ENCODE measurements around the gene S100A3.
"Not testable (repeated sequence)": the region's sequence is repeated elsewhere in the genome, so short reads cannot be mapped to it uniquely, and the experiment has no call there.

The S100A3 gene

DNA sequence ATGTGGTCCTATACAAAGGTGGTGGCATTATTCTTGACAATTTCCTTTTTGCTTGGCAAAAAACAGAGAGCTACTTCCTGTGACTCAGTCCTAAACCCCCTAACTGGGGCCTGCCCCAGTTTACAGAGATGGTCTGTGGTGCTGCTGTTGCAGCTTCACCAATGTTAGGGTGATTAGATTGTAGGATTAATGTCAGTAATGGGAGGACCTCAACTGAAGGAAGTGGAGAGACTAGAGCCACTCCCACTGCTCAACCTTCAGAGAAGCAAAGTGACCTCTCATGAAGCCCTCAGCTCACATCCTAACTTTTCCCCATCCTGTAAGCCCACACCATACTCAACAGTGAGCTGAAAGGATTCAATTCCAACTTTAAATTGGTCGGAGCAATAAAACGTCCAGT, 16.9 kb downstream of the S100A3 start:
- Mint-ChIP-seq H3K4me1 (ENCODE audit: low read depth) (peaks cover 63% of the 10 kb centered on the region), H3K27ac (peak overlapping the region; percentile 91), H3K27me3 (no peaks in the 10 kb centered on the region), H3K36me3 (ENCODE audit: low read depth) (peaks cover 54% of the 10 kb centered on the region), H3K4me3 (peak overlapping the region; percentile 95), H3K9me3 (no peaks in the 10 kb centered on the region)
- intact Hi-C loops (cut with micrococcal nuclease), result no loop called here

GRCh38 chr1:153531638-153532037, 17.4 kb downstream of the S100A3 start:
- Mint-ChIP-seq H3K4me3 (no peak overlapping the region), H3K36me3 (ENCODE audit: low read depth) (peaks cover 56% of the 10 kb centered on the region), H3K27ac (no peak overlapping the region), H3K4me1 (ENCODE audit: low read depth) (peaks cover 63% of the 10 kb centered on the region), H3K9me3 (no peaks in the 10 kb centered on the region), H3K27me3 (no peaks in the 10 kb centered on the region)
- intact Hi-C loops (cut with micrococcal nuclease), result no loop called here

DNA sequence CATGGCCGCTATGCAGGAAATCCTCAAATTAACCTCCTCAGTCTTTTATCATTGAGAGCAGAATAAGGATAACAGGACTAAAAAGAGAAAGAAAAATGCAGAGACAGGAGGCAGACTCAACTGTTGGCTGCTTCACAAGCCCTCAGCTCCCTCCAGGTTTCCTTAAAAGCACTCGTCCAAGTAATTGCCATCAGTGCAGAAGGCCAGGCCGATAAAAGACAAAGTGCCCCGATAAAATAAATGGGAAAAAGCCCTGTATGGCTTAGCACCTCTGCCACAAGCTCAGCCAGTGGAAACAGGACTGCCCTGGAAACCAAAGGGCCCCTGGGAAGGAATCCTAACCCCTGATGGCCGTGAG, 21.4 kb downstream of the S100A3 start:
- H3K27ac Mint-ChIP-seq, result no peak overlapping the region
- H3K36me3 Mint-ChIP-seq (ENCODE audit: low read depth), result peaks cover 19% of the 10 kb centered on the region
- H3K27me3 Mint-ChIP-seq, result no peaks in the 10 kb centered on the region
- no peaks in the 10 kb centered on the region for H3K9me3 Mint-ChIP-seq
- intact Hi-C loops (cut with micrococcal nuclease), result no loop called here
- no peak overlapping the region for H3K4me3 Mint-ChIP-seq
- H3K4me1 Mint-ChIP-seq (ENCODE audit: low read depth), result peaks cover 46% of the 10 kb centered on the region

DNA sequence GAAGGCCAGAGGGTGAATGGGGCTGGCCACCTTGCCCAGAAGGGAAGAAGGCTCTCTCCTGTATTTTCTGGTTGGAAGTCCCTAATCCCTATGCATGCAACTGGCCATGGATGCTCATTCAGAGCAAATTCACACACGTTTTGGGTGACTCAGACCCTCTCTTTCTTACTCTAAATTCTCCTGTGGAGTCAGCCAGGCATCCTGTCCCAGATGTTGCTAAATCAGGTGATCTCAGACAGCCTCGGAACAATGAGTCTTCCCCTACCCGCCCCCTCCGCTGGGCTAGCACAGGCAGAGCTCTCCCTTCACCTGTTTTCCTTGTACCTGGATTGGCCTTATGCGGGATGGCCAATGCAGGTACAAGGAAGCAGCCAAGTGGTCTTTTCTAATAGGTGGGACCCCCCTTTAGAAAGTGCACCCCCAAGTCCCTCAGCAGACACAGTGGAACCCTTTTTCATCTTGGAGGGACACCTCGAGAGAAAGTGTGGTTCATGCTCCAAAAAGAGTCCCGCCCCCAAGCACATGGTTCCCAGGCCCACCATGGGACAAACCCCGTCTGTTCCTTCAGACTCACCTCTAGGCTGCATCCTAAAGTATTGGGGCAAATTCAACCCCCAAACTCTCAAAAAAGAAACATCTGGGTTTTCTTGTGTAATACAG, 21.9 kb downstream of the S100A3 start:
- intact Hi-C loops (cut with micrococcal nuclease), result no loop called here
- peaks cover 19% of the 10 kb centered on the region for H3K36me3 Mint-ChIP-seq (ENCODE audit: low read depth)
- H3K4me1 Mint-ChIP-seq (ENCODE audit: low read depth), result peaks cover 46% of the 10 kb centered on the region
- H3K27me3 Mint-ChIP-seq, result no peaks in the 10 kb centered on the region
- H3K4me3 Mint-ChIP-seq, result no peak overlapping the region
- H3K9me3 Mint-ChIP-seq, result no peaks in the 10 kb centered on the region
- H3K27ac Mint-ChIP-seq, result peak overlapping the region; percentile 39

- H3K27me3 Mint-ChIP-seq, result no peaks in the 10 kb centered on the region
- H3K27ac Mint-ChIP-seq, result peak overlapping the region; percentile 9
- H3K9me3 Mint-ChIP-seq, result no peaks in the 10 kb centered on the region
- intact Hi-C loops (cut with micrococcal nuclease), result no loop called here
- H3K4me1 Mint-ChIP-seq (ENCODE audit: low read depth), result peaks cover 45% of the 10 kb centered on the region
- H3K36me3 Mint-ChIP-seq (ENCODE audit: low read depth), result peaks cover 19% of the 10 kb centered on the region
- H3K4me3 Mint-ChIP-seq, result no peak overlapping the region
Observed at GRCh38 chr1:153526132-153526543, 22.9 kb downstream of the S100A3 start.

- intact Hi-C loops (cut with micrococcal nuclease), result no loop called here
- no peaks in the 10 kb centered on the region for H3K9me3 Mint-ChIP-seq
- H3K4me3 Mint-ChIP-seq, result no peak overlapping the region
- no peaks in the 10 kb centered on the region for H3K27me3 Mint-ChIP-seq
- H3K36me3 Mint-ChIP-seq (ENCODE audit: low read depth), result peaks cover 19% of the 10 kb centered on the region
- H3K4me1 Mint-ChIP-seq (ENCODE audit: low read depth), result peaks cover 48% of the 10 kb centered on the region
- H3K27ac Mint-ChIP-seq, result peak overlapping the region; percentile 9
Observed at GRCh38 chr1:153525088-153525728, 23.9 kb downstream of the S100A3 start.

- H3K4me3 Mint-ChIP-seq, H3K27ac Mint-ChIP-seq: not testable (repeated sequence)
Observed at GRCh38 chr1:153522353-153523048, 26.6 kb downstream of the S100A3 start.

DNA sequence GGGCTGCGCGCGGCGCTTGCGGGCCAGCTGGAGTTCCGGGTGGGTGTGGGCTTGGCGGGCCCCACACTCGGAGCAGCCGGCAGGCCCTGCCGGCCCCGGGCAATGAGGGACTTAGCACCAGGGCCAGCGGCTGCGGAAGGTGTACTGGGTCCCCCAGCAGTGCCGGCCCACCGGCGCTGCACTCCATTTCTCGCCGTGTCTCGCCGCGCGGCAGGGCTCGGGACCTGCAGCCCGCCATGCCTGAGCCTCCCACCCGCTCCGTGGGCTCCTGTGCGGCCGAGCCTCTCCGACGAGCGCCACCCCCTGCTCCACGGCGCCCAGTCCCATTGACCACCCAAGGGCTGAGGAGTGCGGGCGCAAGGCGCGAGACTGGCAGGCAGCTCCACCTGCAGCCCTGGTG, 27.2 kb downstream of the S100A3 start:
- H3K9me3 Mint-ChIP-seq; intact Hi-C loops (cut with micrococcal nuclease); H3K27me3 Mint-ChIP-seq; H3K4me3 Mint-ChIP-seq; H3K27ac Mint-ChIP-seq; H3K36me3 Mint-ChIP-seq (ENCODE audit: low read depth): not testable (repeated sequence)
- H3K4me1 Mint-ChIP-seq (ENCODE audit: low read depth), result peaks cover 49% of the 10 kb centered on the region

More at GRCh38 chr1:153522353-153523048, 26.6 kb downstream of the S100A3 start:
- H3K27me3 Mint-ChIP-seq; H3K36me3 Mint-ChIP-seq (ENCODE audit: low read depth); intact Hi-C loops (cut with micrococcal nuclease); H3K9me3 Mint-ChIP-seq: not testable (repeated sequence)
- peaks cover 55% of the 10 kb centered on the region for H3K4me1 Mint-ChIP-seq (ENCODE audit: low read depth)

- intact Hi-C loops (cut with micrococcal nuclease), result no loop called here
- no peaks in the 10 kb centered on the region for H3K36me3 Mint-ChIP-seq (ENCODE audit: low read depth)
- no peak overlapping the region for H3K27ac Mint-ChIP-seq
- no peak overlapping the region for H3K4me3 Mint-ChIP-seq
- no peaks in the 10 kb centered on the region for H3K27me3 Mint-ChIP-seq
- H3K4me1 Mint-ChIP-seq (ENCODE audit: low read depth), result peaks cover 49% of the 10 kb centered on the region
- H3K9me3 Mint-ChIP-seq, result no peaks in the 10 kb centered on the region
Observed at GRCh38 chr1:153520818-153521476, 28.1 kb downstream of the S100A3 start.

DNA sequence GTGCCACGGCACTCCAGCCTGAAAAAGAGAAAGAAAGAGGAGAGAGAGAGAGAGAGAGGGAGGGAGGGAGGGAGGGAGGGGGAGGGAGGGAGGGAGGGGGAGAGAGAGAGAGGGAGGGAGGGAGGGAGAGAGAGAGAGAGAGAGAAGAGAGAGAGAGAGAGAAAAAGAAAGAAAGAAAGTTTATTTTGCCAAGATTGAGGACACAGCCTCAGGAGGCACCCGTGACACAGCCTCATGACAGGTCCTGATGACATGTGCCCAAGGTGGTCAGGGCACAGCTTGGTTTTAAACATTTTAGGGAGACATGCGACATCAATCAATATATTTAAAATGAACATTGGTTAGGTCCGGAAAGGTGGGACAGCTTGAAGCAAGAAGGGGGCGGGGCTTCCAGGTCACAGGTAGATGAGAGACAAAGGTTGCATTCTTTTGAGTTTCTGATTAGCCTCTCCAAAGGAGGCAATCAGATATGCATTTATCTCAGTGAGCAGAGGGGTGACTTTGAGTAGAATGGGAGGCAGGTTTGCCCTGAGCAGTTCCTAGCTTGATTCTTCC, 28.8 kb downstream of the S100A3 start:
- H3K4me1 Mint-ChIP-seq (ENCODE audit: low read depth), result peaks cover 50% of the 10 kb centered on the region
- H3K36me3 Mint-ChIP-seq (ENCODE audit: low read depth); H3K27ac Mint-ChIP-seq; intact Hi-C loops (cut with micrococcal nuclease); H3K9me3 Mint-ChIP-seq; H3K27me3 Mint-ChIP-seq; H3K4me3 Mint-ChIP-seq: not testable (repeated sequence)

DNA sequence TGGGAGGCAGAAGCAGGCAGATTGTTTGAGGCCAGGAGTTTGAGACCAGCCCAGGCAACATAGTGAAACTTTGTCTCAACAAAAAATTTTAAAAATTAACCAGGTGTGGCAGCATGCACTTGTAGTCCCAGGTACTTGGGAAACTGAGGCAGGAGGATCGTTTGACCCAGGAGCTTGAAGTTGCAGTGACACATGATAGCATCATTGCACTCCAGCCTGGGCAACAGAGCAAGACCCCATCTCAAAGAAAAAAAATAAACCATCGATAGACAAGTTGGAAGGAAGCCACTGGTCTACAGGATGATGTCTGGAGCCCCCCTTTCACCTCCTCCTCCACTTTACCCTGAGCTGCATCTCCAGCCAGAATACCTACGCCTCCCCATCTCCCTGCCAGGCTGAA, 29.8 kb downstream of the S100A3 start:
- Mint-ChIP-seq H3K9me3 (no peaks in the 10 kb centered on the region), H3K4me1 (ENCODE audit: low read depth) (peaks cover 58% of the 10 kb centered on the region), H3K4me3 (no peak overlapping the region), H3K36me3 (ENCODE audit: low read depth) (no peaks in the 10 kb centered on the region), H3K27ac (no peak overlapping the region), H3K27me3 (no peaks in the 10 kb centered on the region)
- intact Hi-C loops (cut with micrococcal nuclease), result loop anchor here (10.0 kb wide), 1 partner anchor 226 kb away; no protein-coding TSS in a partner anchor

DNA sequence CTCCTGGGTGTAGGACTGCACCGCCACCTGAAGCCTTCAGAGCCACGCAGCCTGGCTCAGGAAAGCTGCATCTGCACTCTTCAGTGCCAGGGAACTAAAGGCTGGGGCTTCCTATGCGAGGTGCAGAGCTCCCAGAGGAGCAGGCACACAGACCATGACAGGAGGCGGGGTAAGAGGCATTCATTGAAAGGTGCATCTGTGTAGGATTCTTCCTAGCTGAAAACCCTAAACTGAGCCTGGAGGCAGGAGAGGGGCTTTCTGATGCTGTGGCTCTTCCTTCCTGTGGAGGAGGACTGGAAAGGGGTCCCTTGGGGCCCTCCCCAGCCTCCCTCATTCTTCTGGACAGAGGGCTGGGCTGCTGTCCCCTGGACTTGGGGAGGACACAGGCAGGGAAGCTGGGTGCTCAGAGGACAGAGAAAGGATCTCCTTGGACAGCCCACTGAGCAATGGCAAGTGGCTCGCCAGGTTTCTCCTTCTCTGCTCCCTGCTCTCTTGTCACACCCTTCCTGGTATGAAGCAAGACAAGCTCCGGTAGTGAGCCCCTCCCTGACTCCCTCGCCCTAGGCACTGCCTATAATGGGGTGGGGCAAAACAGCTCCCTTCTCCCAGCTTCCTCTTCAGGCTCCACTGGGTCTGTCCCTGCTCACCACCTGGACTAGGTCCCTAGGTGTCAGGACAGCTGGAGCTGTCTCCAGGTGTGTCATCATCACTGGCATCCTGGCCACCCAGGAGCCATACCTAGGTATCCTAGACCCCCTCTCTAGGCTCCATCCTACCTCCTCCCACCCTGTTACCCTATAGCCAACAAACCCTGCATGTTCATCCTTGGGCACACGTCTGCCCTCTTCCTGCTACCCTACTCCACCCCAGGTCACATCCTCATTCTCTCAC, 33.3 kb downstream of the S100A3 start:
- Mint-ChIP-seq H3K4me3 (no peak overlapping the region), H3K27ac (peak overlapping the region; percentile 58), H3K36me3 (ENCODE audit: low read depth) (no peaks in the 10 kb centered on the region), H3K4me1 (ENCODE audit: low read depth) (peaks cover 66% of the 10 kb centered on the region), H3K27me3 (no peaks in the 10 kb centered on the region), H3K9me3 (no peaks in the 10 kb centered on the region)
- intact Hi-C loops (cut with micrococcal nuclease), result loop anchor here (10.0 kb wide), 1 partner anchor 229 kb away; no protein-coding TSS in a partner anchor

DNA sequence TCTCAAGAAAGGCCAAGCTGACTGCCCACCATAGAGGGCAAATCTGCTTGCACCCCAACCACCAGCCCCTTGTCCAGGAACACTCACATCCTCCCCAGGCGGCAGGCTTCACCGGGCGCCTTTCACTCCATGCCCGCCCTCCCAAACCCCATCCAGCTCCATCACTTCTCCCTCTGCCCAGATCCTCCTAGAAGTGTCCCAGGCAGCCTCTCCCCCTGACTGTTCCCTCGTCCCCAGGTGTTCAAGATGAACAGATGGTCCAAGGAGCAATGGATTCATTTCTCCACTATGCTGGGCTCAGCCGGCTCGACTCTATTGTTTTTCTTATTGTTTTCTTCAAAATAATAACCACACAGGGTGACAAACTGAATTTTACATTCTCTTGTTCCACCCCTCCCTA, 35.4 kb downstream of the S100A3 start:
- Mint-ChIP-seq H3K4me3 (no peak overlapping the region), H3K9me3 (no peaks in the 10 kb centered on the region), H3K27me3 (no peaks in the 10 kb centered on the region), H3K4me1 (ENCODE audit: low read depth) (peaks cover 51% of the 10 kb centered on the region), H3K27ac (peak overlapping the region; percentile 60), H3K36me3 (ENCODE audit: low read depth) (no peaks in the 10 kb centered on the region)
- intact Hi-C loops (cut with micrococcal nuclease), result loop anchor here (10.0 kb wide), 1 partner anchor 231 kb away; no protein-coding TSS in a partner anchor

Measured in dendritic cell treated with granulocyte-macrophage colony-stimulating factor and Interleukin-4, amounts not matched to agents 40 ng/mL and 50 ng/mL, for 4 days (primary cell).